ENCODE measurements around the gene ARMC7. TPM values are rescaled to one million over a fixed set of nuclear protein-coding genes. Genes with fewer than 3 reads are reported as not detected.

ARMC7 gene
- total and polyA plus RNA-seq, 10 donors: 7.8 to 19.2 (median 14.4) TPM

DNA sequence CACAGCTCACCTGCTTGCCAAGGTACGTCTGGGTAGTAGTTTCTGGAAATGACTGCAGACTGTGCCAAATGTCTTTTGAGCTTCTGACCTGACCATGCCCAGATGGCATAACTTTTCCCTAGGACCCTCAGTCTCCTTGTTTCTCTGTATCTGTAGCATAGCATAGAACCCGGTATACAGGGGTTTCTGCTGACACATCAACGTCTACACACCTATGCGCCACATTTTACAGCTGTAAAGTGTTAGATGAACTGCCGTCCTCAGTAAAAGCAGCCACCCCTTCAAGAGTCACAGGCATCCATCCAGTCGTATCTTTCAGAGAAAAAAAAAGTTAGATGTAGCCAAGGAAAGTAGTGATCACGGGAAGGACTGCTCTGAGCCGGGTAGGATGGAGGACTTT is 45.3 kb upstream of the ARMC7 start:
- 91 to 97% (median 94%) methylated on average over 8 of the region's 8 CpGs for WGBS, 5 donors
- H3K36me3 ChIP-seq: peaks cover 0 to 63% (median 45%) of the 10 kb centered on the region in 6 donors
- no peaks in the 10 kb centered on the region for H3K27me3 ChIP-seq (replicated peaks in 1 of 7)
- H3K9me3 ChIP-seq: no peaks in the 10 kb centered on the region
- intact Hi-C loops (cut with DNase I; ENCODE audit: low total_unique reads): no loop called here
- H3K4me3 ChIP-seq: no peak overlapping the region
- TF ChIP-seq CTCF (IDR thresholded peaks at IDR 0.05 in 8 of 11, conservative IDR thresholded peaks at IDR 0.05 in 3 of 11) (no peak), POLR2AphosphoS5 (IDR thresholded peaks at IDR 0.05) (no peak), POLR2A (IDR thresholded peaks at IDR 0.05) (no peak)
- H3K4me1 ChIP-seq: peaks cover 0 to 32% (median 10%) of the 10 kb centered on the region in 6 donors
- no peak overlapping the region for H3K27ac ChIP-seq
- DNase-seq: no peak

DNA sequence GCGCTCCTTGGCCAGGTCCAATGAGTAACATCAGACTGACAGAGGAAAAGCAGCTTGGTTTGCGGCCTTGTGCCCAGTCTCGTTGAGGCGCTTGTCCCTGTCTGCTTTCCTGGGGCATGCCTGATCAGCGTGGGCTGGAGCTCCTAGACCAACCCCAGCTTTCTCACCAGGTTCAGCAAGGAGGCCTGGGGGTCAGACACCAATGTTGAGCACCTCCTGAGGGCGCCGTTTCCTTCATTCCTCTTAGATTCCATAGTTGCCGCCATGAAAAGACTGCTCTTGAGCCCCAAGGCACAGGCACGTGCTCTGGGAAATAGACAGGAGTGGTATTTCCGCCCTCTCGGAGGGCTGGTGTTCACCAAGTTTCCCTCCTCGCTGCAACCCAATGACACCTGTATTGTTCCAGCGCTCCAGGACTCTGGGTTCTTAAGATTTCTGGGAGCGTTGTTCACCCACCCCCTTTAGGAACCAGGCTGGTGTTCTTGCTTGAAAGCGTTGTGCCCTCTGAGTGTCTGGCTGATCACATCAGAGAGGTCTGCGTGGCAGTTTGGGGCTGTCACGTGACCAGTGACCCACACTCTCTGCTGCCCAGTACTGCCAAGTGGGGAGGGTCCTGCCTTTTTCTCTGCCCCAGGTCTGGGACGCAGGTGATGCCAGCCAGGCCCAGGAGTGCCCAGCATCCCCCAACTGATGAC is 44.8 kb upstream of the ARMC7 start:
- intact Hi-C loops (cut with DNase I; ENCODE audit: low total_unique reads): no loop called here

DNA sequence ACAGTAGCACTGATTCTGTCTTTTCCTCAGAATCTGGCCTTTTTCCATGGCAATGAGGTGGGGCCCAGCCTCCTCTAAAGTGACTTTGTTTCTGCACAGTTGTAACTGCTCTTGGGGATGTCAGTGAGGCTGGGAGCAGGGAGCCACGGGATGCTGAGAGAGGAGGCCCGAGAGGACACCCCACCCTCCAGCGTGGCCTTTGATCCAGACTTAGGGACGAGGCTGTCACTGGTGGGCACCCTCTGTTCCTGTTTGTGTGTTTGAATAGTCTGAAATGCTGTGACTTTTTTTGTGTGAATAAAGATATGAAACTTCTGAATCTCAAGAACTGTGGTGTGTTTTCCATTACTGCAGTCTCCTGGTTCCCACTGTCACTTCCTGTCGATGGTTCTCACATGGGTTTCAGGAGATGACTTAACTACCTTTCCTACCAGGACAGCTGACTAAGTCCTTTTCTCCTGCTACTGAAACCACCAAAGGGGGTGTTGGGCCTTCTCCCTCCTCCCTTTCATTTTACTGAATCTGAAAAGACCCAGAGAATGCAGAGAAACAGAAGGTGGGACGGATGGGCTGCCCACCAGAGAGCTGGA is 44.1 kb upstream of the ARMC7 start:
- H3K4me1 ChIP-seq: peaks cover 0 to 21% (median 2%) of the 10 kb centered on the region in 6 donors

More for the DNA sequence above, 44.8 kb upstream of the ARMC7 start:
- Histone ChIP-seq H3K4me1 (peaks cover 0 to 26% (median 7%) of the 10 kb centered on the region in 6 donors), H3K36me3 (peaks cover 0 to 57% (median 42%) of the 10 kb centered on the region in 6 donors), H3K27ac (peak overlapping the region in 4 of 8 donors; percentile 30 to 60 (median 38)), H3K9me3 (no peaks in the 10 kb centered on the region), H3K27me3 (replicated peaks in 1 of 7) (no peaks in the 10 kb centered on the region), H3K4me3 (no peak overlapping the region)
- 93 to 96% (median 95%) methylated on average over 16 to 18 of the region's 18 CpGs for WGBS, 5 donors
- no peak for DNase-seq
- TF ChIP-seq CTCF (IDR thresholded peaks at IDR 0.05 in 8 of 11, conservative IDR thresholded peaks at IDR 0.05 in 3 of 11): no peak
- TF ChIP-seq POLR2AphosphoS5 (IDR thresholded peaks at IDR 0.05): no peak
- no peak for TF ChIP-seq POLR2A (IDR thresholded peaks at IDR 0.05)

More for the DNA sequence above, 44.1 kb upstream of the ARMC7 start:
- TF ChIP-seq POLR2A (IDR thresholded peaks at IDR 0.05) (no peak), CTCF (IDR thresholded peaks at IDR 0.05 in 8 of 11, conservative IDR thresholded peaks at IDR 0.05 in 3 of 11) (no peak), POLR2AphosphoS5 (IDR thresholded peaks at IDR 0.05) (no peak)
- Histone ChIP-seq H3K27ac (peak overlapping the region in 4 of 8 donors; percentile 30 to 60 (median 38)), H3K36me3 (peaks cover 0 to 51% (median 39%) of the 10 kb centered on the region in 6 donors), H3K9me3 (no peaks in the 10 kb centered on the region), H3K27me3 (replicated peaks in 1 of 7) (no peaks in the 10 kb centered on the region), H3K4me3 (no peak overlapping the region)
- WGBS, 5 donors: 63 to 69% (median 66%) methylated on average over 6 of the region's 6 CpGs
- intact Hi-C loops (cut with DNase I; ENCODE audit: low total_unique reads): no loop called here
- DNase-seq: peak; percentile 31

Measured in spleen (tissue), 11 donors.